H1 (cell line): ENCODE measurements around the gene KLHL36. TPM values are rescaled to one million over a fixed set of nuclear protein-coding genes. Genes with fewer than 3 reads are reported as not detected.

Source experiments
- HDAC2 ChIP-seq, 2 experiments: fragments of 300-600 bp in 1 of 2; sonication (generic) in 1 of 2; IDR thresholded peaks; 2 replicates each; pipeline ENCODE4 v1.6.1; 2011 to 2012; ENCODE audit warnings: low read depth in 2 of 2, low read length in 2 of 2, mild to moderate bottlenecking in 2 of 2, moderate library complexity in 2 of 2, borderline replicate concordance in 1 of 2, inconsistent platforms in 1 of 2
- KDM1A ChIP-seq: fragments of 200-600, 300-600 bp; sonication (generic); IDR thresholded peaks from 2 replicates; pipeline ENCODE4 v1.7.1; 2016; ENCODE audit warnings: mild to moderate bottlenecking, low read length, borderline replicate concordance
- SIX5 ChIP-seq: IDR thresholded peaks from 2 replicates; pipeline ENCODE4 v1.6.1; 2011; ENCODE audit warnings: mild to moderate bottlenecking, low read depth, low read length
- polyA plus RNA-seq, 7 experiments: library from polyadenylated mRNA; depleted of rRNA in 3 of 7; stranded (reverse) in 5 of 7; unstranded in 2 of 7; fragments of >200 nt in 5 of 7; fragments of 200-250 nt in 2 of 7; gene quantifications; 1 replicate in 5 of 7; 2 replicates in 1 of 7; 4 replicates in 1 of 7; pipeline versions ENCODE4 v1.2.1 to v1.2.3, GENCODE V29; 2011 to 2013; ENCODE audit warnings: missing spikeins in 2 of 7, mixed read lengths in 2 of 7
- total RNA-seq: library from RNA; stranded (reverse); fragmentation: NEBNext Ultra II Directional; extraction: Animal tissue kit (Norgen Biotek cat#: 25700); gene quantifications from 2 replicates; pipeline ENCODE4 v1.2.1, GENCODE V29; 2021

KLHL36 gene
- total and polyA plus RNA-seq, 2 of the 8 experiments (the other 6 are each of a cell fraction or from before 2014, with no cell fraction given), result 22.9 to 33.6 TPM

- TF ChIP-seq HDAC2 (IDR thresholded peaks at IDR 0.05; ENCODE audit: borderline replicate concordance in 1 of 2, low read depth in 2 of 2, low read length in 2 of 2), result no peak
- no peak for TF ChIP-seq SIX5
- TF ChIP-seq KDM1A, result no peak
Observed at GRCh38 chr16:84673561-84673960, 25.2 kb downstream of the KLHL36 start (continued).
